HEK293 (cell line): ENCODE measurements around the gene TMEM123.
A peak's percentile ranks its signal among the peaks of the same experiment; 100 is the strongest.

Experiments used
- ATF2 ChIP-seq: fragments of 450-650 bp; formaldehyde crosslinking; IDR thresholded peaks from 2 replicates; pipeline ENCODE4 v1.5.1; 2016; ENCODE audit warnings: missing biosample characterization, missing genetic modification characterization, low read depth
- BCL11B ChIP-seq: fragments of 450-650 bp; formaldehyde crosslinking; IDR thresholded peaks from 2 replicates; pipeline ENCODE4 v1.5.1; 2016; ENCODE audit warnings: low read depth, missing biosample characterization, missing genetic modification characterization
- IKZF3 ChIP-seq: fragments of 450-650 bp; IDR thresholded peaks from 2 replicates; pipeline ENCODE4 v1.5.0; 2018; ENCODE audit warnings: missing biosample characterization, mild to moderate bottlenecking, missing genetic modification characterization, moderate library complexity
- KLF17 ChIP-seq: fragments of 450-650 bp; formaldehyde crosslinking; IDR thresholded peaks from 2 replicates; pipeline ENCODE4 v1.5.1; 2016; ENCODE audit warnings: missing biosample characterization, missing genetic modification characterization
- KLF7 ChIP-seq: fragments of 450-650 bp; formaldehyde crosslinking; IDR thresholded peaks from 2 replicates; pipeline ENCODE4 v1.5.1; 2016; ENCODE audit warnings: missing biosample characterization, missing genetic modification characterization, borderline replicate concordance
- SCRT1 ChIP-seq: fragments of 450-650 bp; formaldehyde crosslinking; IDR thresholded peaks from 2 replicates; pipeline ENCODE4 v1.5.1; 2016; ENCODE audit warnings: missing biosample characterization, missing genetic modification characterization, borderline replicate concordance
- ZBTB21 ChIP-seq: fragments of 450-650 bp; formaldehyde crosslinking; IDR thresholded peaks from 2 replicates; pipeline ENCODE4 v1.5.1; 2017; ENCODE audit warnings: missing biosample characterization, missing genetic modification characterization
- ZEB2 ChIP-seq: fragments of 450-650 bp; formaldehyde crosslinking; IDR thresholded peaks from 2 replicates; pipeline ENCODE4 v1.5.1; 2016; ENCODE audit warnings: missing biosample characterization, missing genetic modification characterization
- ZFP37 ChIP-seq: fragments of 450-650 bp; formaldehyde crosslinking; IDR thresholded peaks from 2 replicates; pipeline ENCODE4 v1.5.1; 2016; ENCODE audit warnings: missing biosample characterization, missing genetic modification characterization
- ZNF138 ChIP-seq: fragments of 450-650 bp; formaldehyde crosslinking; IDR thresholded peaks from 2 replicates; pipeline ENCODE4 v1.5.1; 2016; ENCODE audit warnings: missing biosample characterization, missing genetic modification characterization, borderline replicate concordance
- ZNF2 ChIP-seq: fragments of 450-650 bp; formaldehyde crosslinking; IDR thresholded peaks from 2 replicates; pipeline ENCODE4 v1.5.1; 2016; ENCODE audit warnings: missing biosample characterization, missing genetic modification characterization
- ZNF324 ChIP-seq: fragments of 450-650 bp; formaldehyde crosslinking; IDR thresholded peaks from 2 replicates; pipeline ENCODE4 v1.5.1; 2016; ENCODE audit warnings: missing biosample characterization, missing genetic modification characterization
- ZNF335 ChIP-seq: fragments of 450-650 bp; formaldehyde crosslinking; conservative IDR thresholded peaks from 2 replicates; pipeline ENCODE4 v1.5.1; 2016; ENCODE audit warnings: missing biosample characterization, missing genetic modification characterization
- ZNF37A ChIP-seq: fragments of 450-650 bp; IDR thresholded peaks from 2 replicates; pipeline ENCODE4 v1.5.1; 2018; ENCODE audit warnings: missing biosample characterization, missing genetic modification characterization
- ZNF501 ChIP-seq: fragments of 450-650 bp; formaldehyde crosslinking; IDR thresholded peaks from 2 replicates; pipeline ENCODE4 v1.5.1; 2016; ENCODE audit warnings: missing biosample characterization, missing genetic modification characterization
- ZNF510 ChIP-seq: fragments of 450-650 bp; formaldehyde crosslinking; IDR thresholded peaks from 2 replicates; pipeline ENCODE4 v1.5.1; 2018; ENCODE audit warnings: mild to moderate bottlenecking, missing genetic modification characterization, missing biosample characterization; ENCODE audit not compliant: insufficient replicate concordance
- ZNF560 ChIP-seq: fragments of 450-650 bp; formaldehyde crosslinking; IDR thresholded peaks from 2 replicates; pipeline ENCODE4 v1.5.1; 2017; ENCODE audit warnings: missing biosample characterization, missing genetic modification characterization, borderline replicate concordance
- ZNF580 ChIP-seq: fragments of 450-650 bp; formaldehyde crosslinking; IDR thresholded peaks from 2 replicates; pipeline ENCODE4 v1.5.1; 2016; ENCODE audit warnings: missing biosample characterization, missing genetic modification characterization
- ZNF600 ChIP-seq: fragments of 450-650 bp; formaldehyde crosslinking; IDR thresholded peaks from 2 replicates; pipeline ENCODE4 v1.5.1; 2016; ENCODE audit warnings: missing biosample characterization, missing genetic modification characterization
- ZNF677 ChIP-seq: fragments of 450-650 bp; IDR thresholded peaks from 2 replicates; pipeline ENCODE4 v1.5.0; 2018; ENCODE audit warnings: missing biosample characterization, mild to moderate bottlenecking, missing genetic modification characterization, moderate library complexity
- ZNF692 ChIP-seq: fragments of 450-650 bp; formaldehyde crosslinking; IDR thresholded peaks from 2 replicates; pipeline ENCODE4 v1.5.1; 2016; ENCODE audit warnings: missing biosample characterization, missing genetic modification characterization
- ZSCAN18 ChIP-seq: fragments of 450-650 bp; formaldehyde crosslinking; IDR thresholded peaks from 2 replicates; pipeline ENCODE4 v1.5.1; 2016; ENCODE audit warnings: missing biosample characterization, missing genetic modification characterization
- ZSCAN23 ChIP-seq: fragments of 450-650 bp; formaldehyde crosslinking; IDR thresholded peaks from 2 replicates; pipeline ENCODE4 v1.5.1; 2016; ENCODE audit warnings: missing biosample characterization, missing genetic modification characterization

Gene TMEM123

GRCh38 chr11:102346748-102347461 lies 105.7 kb downstream of the TMEM123 start, which contains the start of gene BIRC2 (continued):
- no peak for TF ChIP-seq ZNF2 (tag by site-specific recombination)
- no peak for TF ChIP-seq SCRT1 (tag by site-specific recombination)
- no peak for TF ChIP-seq ZNF560
- 0 out of 2 replicates have a peak, but pooled peaks have one; percentile 45 for TF ChIP-seq ZFP37 (tag by site-specific recombination)
- TF ChIP-seq ZNF324 (tag by site-specific recombination) = peak; percentile 70; the same call in 1 of the 2 replicates
- TF ChIP-seq KLF17 (tag by site-specific recombination) = peak; percentile 71; the same call in 1 of the 2 replicates
- no peak for TF ChIP-seq ZNF138 (tag by site-specific recombination)
- peak; percentile 94 for TF ChIP-seq ZBTB21 (tag by site-specific recombination)
- peak; percentile 56; the same call in 1 of the 2 replicates for TF ChIP-seq ZNF580 (tag by site-specific recombination)
- peak; percentile 71; the same call in 1 of the 2 replicates for TF ChIP-seq IKZF3 (tag by site-specific recombination)
- TF ChIP-seq KLF7 (tag by site-specific recombination) = 0 out of 2 replicates have a peak, but pooled peaks have one; percentile 18
- peak; percentile 79 for TF ChIP-seq ZNF501 (tag by site-specific recombination)
- peak; percentile 93 for TF ChIP-seq ZNF335
- TF ChIP-seq ZNF692 (tag by site-specific recombination) = peak; percentile 75
- TF ChIP-seq ATF2 (tag by site-specific recombination) = peak; percentile 98
- peak; percentile 88 for TF ChIP-seq ZNF600 (tag by site-specific recombination)
- TF ChIP-seq ZNF510 = no peak
- no peak for TF ChIP-seq ZNF677 (tag by site-specific recombination)
- TF ChIP-seq ZEB2 = peak; percentile 97
- TF ChIP-seq BCL11B (tag by site-specific recombination) = peak; percentile 61; the same call in 1 of the 2 replicates
- no peak for TF ChIP-seq ZNF37A (tag by site-specific recombination)
- TF ChIP-seq ZSCAN18 (tag by site-specific recombination) = 0 out of 2 replicates have a peak, but pooled peaks have one; percentile 13
- TF ChIP-seq ZSCAN23 (tag by site-specific recombination) = 0 out of 2 replicates have a peak, but pooled peaks have one; percentile 36
